ENCODE data around the gene PBX3.

GRCh38 chr9:125812403-125812802 lies 65.2 kb downstream of the PBX3 start:
- no peak for TF ChIP-seq CTCF (IDR thresholded peaks at IDR 0.05)
- no peak for TF ChIP-seq POLR2A (IDR thresholded peaks at IDR 0.05)
- TF ChIP-seq EP300 (IDR thresholded peaks at IDR 0.05): no peak

Data from ovary (tissue), 3 donors.